Measurements from ENCODE around the gene PCDHGB6.

DNA sequence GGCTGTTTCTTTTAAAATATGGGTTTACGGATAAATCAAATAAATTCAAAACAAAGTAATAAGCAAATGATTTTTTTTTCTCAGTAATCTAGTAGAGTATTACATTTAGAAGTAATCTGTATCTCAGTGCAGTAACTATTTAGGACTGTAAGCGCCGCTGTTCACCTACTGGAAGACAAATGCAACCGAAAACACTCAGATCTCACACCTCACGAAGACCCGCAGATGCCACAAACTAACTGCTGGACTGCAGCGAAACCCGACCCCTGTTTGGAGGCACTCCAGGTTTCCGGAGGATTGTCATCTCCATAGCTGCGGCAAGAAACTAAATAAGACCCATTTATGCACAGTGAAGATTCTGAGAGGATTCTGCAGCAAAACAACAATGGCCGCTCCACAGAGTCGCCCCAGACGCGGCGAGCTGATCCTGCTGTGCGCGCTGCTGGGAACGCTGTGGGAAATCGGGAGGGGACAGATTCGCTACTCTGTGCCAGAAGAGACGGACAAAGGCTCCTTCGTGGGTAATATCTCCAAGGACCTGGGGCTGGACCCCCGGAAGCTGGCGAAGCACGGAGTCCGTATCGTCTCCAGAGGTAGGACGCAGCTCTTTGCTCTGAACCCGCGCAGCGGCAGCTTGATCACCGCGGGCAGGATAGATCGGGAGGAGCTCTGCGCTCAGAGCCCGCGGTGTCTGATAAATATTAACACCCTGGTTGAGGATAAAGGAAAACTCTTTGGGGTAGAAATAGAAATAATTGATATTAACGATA, 15.2 kb upstream of the PCDHGB6 start, which contains the start of gene PCDHGA8:
- peak in 5 of 12 donors; percentile 8 to 31 (median 16) for TF ChIP-seq CTCF (IDR thresholded peaks at IDR 0.05)
- TF ChIP-seq POLR2A (IDR thresholded peaks at IDR 0.05), result no peak

Measured in heart left ventricle (tissue), 13 donors.